ENCODE data around the gene CHORDC1. TPM values are rescaled to one million over a fixed set of nuclear protein-coding genes. Genes with fewer than 3 reads are reported as not detected.

CHORDC1 gene
- total RNA-seq, 1 experiment from 2014 or later, result 70.5 TPM

GRCh38 chr11:90254065-90254464 lies 31.2 kb upstream of the CHORDC1 start:
- Histone ChIP-seq H3K4me1 (replicated peaks; ENCODE audit: insufficient read depth) (no peaks in the 10 kb centered on the region), H3K4me3 (no peak overlapping the region), H3K27me3 (ENCODE audit: insufficient read depth, low read depth) (no peaks in the 10 kb centered on the region), H2AFZ (no peak overlapping the region), H3K9me3 (ENCODE audit: insufficient read depth, low read depth) (no peaks in the 10 kb centered on the region), H3K79me2 (ENCODE audit: low read depth) (no peaks in the 10 kb centered on the region), H4K20me1 (ENCODE audit: insufficient read depth) (no peaks in the 10 kb centered on the region), H3K27ac (no peak overlapping the region), H3K4me2 (no peak overlapping the region), H3K36me3 (ENCODE audit: low read depth) (no peaks in the 10 kb centered on the region), H3K9me2 (ENCODE audit: insufficient read depth) (no peaks in the 10 kb centered on the region), H3F3A (ENCODE audit: insufficient read depth, low read depth) (no peaks in the 10 kb centered on the region)
- BruUV-seq (replicated peaks), result no TSS peak
- intact Hi-C loops (cut with micrococcal nuclease; ENCODE audit: unreplicated experiment), result no loop called here
- ChIA-PET CTCF (no interaction called here), POLR2A (ENCODE audit: unreplicated experiment) (no interaction called here)
- TF ChIP-seq CTCF (conservative IDR thresholded peaks at IDR 0.05) (no peak), EZH2 (IDR thresholded peaks at IDR 0.05; ENCODE audit: low read depth) (no peak)
- no peak for DNase-seq

- Histone ChIP-seq H3K79me2 (ENCODE audit: low read depth) (no peaks in the 10 kb centered on the region), H3F3A (ENCODE audit: insufficient read depth, low read depth) (no peaks in the 10 kb centered on the region), H4K20me1 (ENCODE audit: insufficient read depth) (no peaks in the 10 kb centered on the region), H3K9me3 (ENCODE audit: insufficient read depth, low read depth) (no peaks in the 10 kb centered on the region), H3K4me3 (no peak overlapping the region), H3K4me2 (no peak overlapping the region), H3K27me3 (ENCODE audit: insufficient read depth, low read depth) (no peaks in the 10 kb centered on the region), H3K4me1 (replicated peaks; ENCODE audit: insufficient read depth) (no peaks in the 10 kb centered on the region), H2AFZ (peak overlapping the region; percentile 6; the same call in 1 of the 2 replicates), H3K36me3 (ENCODE audit: low read depth) (no peaks in the 10 kb centered on the region), H3K27ac (no peak overlapping the region), H3K9me2 (ENCODE audit: insufficient read depth) (no peaks in the 10 kb centered on the region)
- CTCF ChIA-PET, result no interaction called here
- no peak for TF ChIP-seq CTCF (conservative IDR thresholded peaks at IDR 0.05)
- TF ChIP-seq EZH2 (IDR thresholded peaks at IDR 0.05; ENCODE audit: low read depth), result no peak
- DNase-seq, result no peak
- POLR2A ChIA-PET (ENCODE audit: unreplicated experiment), result no interaction called here
- intact Hi-C loops (cut with micrococcal nuclease; ENCODE audit: unreplicated experiment), result no loop called here
- BruUV-seq (replicated peaks), result no TSS peak
Observed at GRCh38 chr11:90252053-90252452, 29.2 kb upstream of the CHORDC1 start.

- ChIA-PET CTCF (no interaction called here), POLR2A (ENCODE audit: unreplicated experiment) (no interaction called here)
- H3K9me2 ChIP-seq (ENCODE audit: insufficient read depth), result no peaks in the 10 kb centered on the region
- H2AFZ ChIP-seq, result no peak overlapping the region
- no peaks in the 10 kb centered on the region for H3K36me3 ChIP-seq (ENCODE audit: low read depth)
- intact Hi-C loops (cut with micrococcal nuclease; ENCODE audit: unreplicated experiment), result no loop called here
- no TSS peak for BruUV-seq (replicated peaks)
- no peak overlapping the region for H3K4me3 ChIP-seq
- H3F3A ChIP-seq (ENCODE audit: insufficient read depth, low read depth), result no peaks in the 10 kb centered on the region
- H3K4me2 ChIP-seq, result no peak overlapping the region
- H3K27me3 ChIP-seq (ENCODE audit: insufficient read depth, low read depth), result no peaks in the 10 kb centered on the region
- no peaks in the 10 kb centered on the region for H3K4me1 ChIP-seq (replicated peaks; ENCODE audit: insufficient read depth)
- no peak for DNase-seq
- H3K27ac ChIP-seq, result no peak overlapping the region
- H3K79me2 ChIP-seq (ENCODE audit: low read depth), result no peaks in the 10 kb centered on the region
- no peaks in the 10 kb centered on the region for H3K9me3 ChIP-seq (ENCODE audit: insufficient read depth, low read depth)
- TF ChIP-seq CTCF (conservative IDR thresholded peaks at IDR 0.05), result no peak
- TF ChIP-seq EZH2 (IDR thresholded peaks at IDR 0.05; ENCODE audit: low read depth), result no peak
- no peaks in the 10 kb centered on the region for H4K20me1 ChIP-seq (ENCODE audit: insufficient read depth)
Observed at GRCh38 chr11:90251599-90251998, 28.8 kb upstream of the CHORDC1 start.
